Ovary (tissue), 3 donors: ENCODE data around the gene ERVK3-1.

ENCODE experiments used
- CTCF ChIP-seq, 3 donors: fragments of 450-650 bp in 2 of 3; fragments of 200-600 bp in 1 of 3; IDR thresholded peaks; one replicate each; pipeline versions ENCODE4 v1.5.1 to v1.8.0; 2016 to 2022; ENCODE audit warnings: antibody characterized with exemption in 3 of 3, mild to moderate bottlenecking in 1 of 3
- EP300 ChIP-seq: sonication (generic); formaldehyde crosslinking; IDR thresholded peaks from one replicate; pipeline ENCODE4 v1.6.1; 2017; ENCODE audit warnings: antibody characterized with exemption
- POLR2A ChIP-seq: fragments of 450-650 bp; IDR thresholded peaks from one replicate; pipeline ENCODE4 v1.6.1; 2017; ENCODE audit warnings: antibody characterized with exemption, mild to moderate bottlenecking, moderate library complexity
- donor health status: DM: no; HTN: no; CAD: no.

- TF ChIP-seq EP300 (no peak), CTCF (IDR thresholded peaks at IDR 0.05) (no peak), POLR2A (no peak)
Measured at GRCh38 chr19:58351990-58352755, 47.0 kb downstream of the ERVK3-1 start.
